Measurements from ENCODE around the gene ALDH4A1.
"Not testable (repeated sequence)": the region's sequence is repeated elsewhere in the genome, so short reads cannot be mapped to it uniquely, and the experiment has no call there.

The ALDH4A1 gene

GRCh38 chr1:18832319-18832718 lies 70.0 kb downstream of the ALDH4A1 start:
- DNase-seq = not testable (repeated sequence)

- DNase-seq = no peak
These were observed 70.7 kb downstream of the ALDH4A1 start for GRCh38 chr1:18831656-18832055.

GRCh38 chr1:18830596-18830995 lies 71.8 kb downstream of the ALDH4A1 start:
- no peak for DNase-seq

- no peak for DNase-seq
These were observed 72.7 kb downstream of the ALDH4A1 start for GRCh38 chr1:18829671-18830070.

- no peak for DNase-seq
These were observed 74.1 kb downstream of the ALDH4A1 start for GRCh38 chr1:18828224-18828623.

GRCh38 chr1:18823438-18823837 lies 78.9 kb downstream of the ALDH4A1 start:
- no peak for DNase-seq
